HG02885 (cell line): ENCODE results near the gene SLC30A7.
A peak's percentile ranks its signal among the peaks of the same experiment; 100 is the strongest.
"Not testable (repeated sequence)": the region's sequence is repeated elsewhere in the genome, so short reads cannot be mapped to it uniquely, and the experiment has no call there.

Experiments used
- ATAC-seq: cut with Tn5 transposase; IDR thresholded peaks from one replicate; pipeline ENCODE4 v1.9.1; 2021; ENCODE audit warnings: mild to moderate bottlenecking; ENCODE audit not compliant: unreplicated experiment, poor library complexity

SLC30A7 gene, protein sequence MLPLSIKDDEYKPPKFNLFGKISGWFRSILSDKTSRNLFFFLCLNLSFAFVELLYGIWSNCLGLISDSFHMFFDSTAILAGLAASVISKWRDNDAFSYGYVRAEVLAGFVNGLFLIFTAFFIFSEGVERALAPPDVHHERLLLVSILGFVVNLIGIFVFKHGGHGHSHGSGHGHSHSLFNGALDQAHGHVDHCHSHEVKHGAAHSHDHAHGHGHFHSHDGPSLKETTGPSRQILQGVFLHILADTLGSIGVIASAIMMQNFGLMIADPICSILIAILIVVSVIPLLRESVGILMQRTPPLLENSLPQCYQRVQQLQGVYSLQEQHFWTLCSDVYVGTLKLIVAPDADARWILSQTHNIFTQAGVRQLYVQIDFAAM

DNA sequence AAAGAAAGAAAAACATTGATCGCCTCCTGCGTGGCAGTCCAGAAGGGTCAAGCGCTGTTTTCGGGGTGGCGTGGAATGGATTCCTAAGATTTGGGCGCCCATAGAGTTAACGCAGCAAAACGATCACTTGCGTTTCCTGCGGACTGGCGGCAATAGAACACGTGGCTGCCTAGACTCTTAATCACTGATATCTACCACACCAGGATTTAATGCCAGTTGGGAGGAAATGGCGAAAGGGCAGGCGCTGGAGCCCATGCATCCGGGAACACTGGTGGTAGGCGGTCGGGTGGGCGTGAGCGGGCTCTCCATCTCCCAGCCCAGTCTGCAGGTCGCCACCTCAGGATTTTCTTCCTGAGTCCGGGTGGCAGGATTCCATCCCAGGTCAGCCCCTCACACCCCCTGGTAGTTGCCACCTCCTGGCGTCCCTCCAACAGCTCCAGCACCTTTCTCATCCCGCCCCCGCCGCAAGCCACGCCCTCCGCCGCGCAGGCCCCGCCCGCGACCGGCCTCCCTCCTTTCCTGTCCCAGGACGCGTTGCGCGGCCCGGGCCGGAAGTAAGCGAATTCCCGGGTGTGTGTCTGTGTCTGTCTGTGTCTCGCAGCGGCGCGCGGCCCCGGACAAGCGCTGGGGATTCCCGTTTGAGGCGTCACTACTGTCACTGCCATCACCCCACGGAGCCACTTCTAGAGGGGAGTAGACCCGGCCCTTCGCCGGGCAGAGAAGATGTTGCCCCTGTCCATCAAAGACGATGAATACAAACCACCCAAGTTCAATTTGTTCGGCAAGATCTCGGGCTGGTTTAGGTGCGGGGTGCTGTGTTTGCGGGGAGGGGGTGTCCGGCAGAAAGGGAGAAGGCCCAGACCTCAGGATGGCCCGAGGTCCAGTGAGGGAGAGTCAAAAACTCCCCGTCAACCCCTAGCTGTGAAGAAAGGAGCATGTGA lies at the start of gene SLC30A7:
Gene SLC30A7, plus strand, starts transcription at position 551 of the 941 bp plus-strand sequence. Its CDS starts 173 bp downstream, at position 724.
- peak; percentile 80 for ATAC-seq

DNA sequence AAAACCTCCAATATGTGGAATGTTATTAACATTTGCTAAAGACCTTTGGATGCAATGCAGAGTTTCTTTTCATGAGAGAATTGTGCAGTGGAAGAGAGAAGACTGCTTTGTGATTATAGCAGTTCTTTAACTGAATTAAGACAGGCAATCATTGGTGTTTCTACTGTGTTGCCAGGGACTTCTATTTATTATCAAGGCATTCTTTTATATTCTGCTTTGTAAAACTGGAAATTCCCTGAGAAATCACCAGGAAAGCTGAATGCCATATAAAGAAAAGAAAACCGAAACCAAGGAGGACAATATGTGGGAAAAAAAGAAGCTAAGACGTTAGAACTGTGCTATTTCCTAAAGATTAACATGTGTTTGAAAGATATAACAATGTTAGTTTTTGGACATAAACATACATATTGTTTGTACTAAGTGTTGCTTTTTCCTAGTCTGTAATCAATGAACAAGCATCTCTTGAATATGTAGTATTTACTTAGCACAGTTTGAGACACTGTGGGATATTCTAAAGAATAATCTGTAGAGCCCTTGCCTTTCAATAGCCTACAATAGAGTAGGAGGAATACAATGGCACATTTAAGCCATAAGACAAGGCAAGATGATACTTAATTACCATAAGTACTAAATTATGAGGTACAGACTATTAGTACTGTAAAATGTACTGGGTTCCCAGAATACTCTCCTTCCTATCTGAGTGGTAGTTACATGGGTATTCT lies 48.4 kb upstream of the SLC30A7 start:
- ATAC-seq, result no peak

DNA sequence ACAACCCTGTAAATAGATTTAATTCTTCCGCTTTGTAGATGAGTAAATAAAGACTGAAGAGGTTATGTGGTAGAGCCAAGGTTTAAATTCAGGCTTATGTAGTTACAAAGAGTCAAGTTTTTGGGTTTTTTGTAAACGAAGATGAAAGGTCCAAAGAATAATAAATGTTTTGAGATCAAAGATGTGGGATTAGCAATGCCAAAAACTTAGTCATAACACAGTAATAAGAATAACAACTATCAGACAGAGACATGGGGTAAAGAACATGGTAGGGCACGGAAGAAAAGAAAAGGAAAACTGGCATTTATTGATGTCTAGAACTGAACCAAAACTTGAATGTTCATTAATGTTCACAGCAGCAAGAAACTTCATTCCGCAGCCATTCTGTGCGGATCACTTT lies 44.2 kb upstream of the SLC30A7 start:
- ATAC-seq, result no peak

DNA sequence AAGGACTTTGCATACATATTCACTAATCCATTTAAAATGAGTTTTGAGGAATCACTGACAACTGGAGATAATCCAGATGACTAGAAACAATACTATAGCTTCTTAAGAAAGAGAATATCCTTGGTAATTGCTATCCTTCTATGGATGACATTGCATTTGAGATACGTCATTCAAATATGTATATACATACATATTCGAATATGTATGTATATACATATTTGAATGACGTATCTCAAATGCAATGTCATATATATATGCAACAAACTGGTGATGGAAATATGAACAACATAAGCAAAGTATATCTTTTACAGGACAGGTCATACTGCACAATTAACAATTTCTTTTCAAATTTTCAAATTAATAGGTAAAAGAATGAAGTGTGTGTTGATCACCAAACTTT lies 42.9 kb upstream of the SLC30A7 start:
- no peak for ATAC-seq

GRCh38 chr1:100855116-100855515 lies 40.8 kb upstream of the SLC30A7 start:
- ATAC-seq, result not testable (repeated sequence)

DNA sequence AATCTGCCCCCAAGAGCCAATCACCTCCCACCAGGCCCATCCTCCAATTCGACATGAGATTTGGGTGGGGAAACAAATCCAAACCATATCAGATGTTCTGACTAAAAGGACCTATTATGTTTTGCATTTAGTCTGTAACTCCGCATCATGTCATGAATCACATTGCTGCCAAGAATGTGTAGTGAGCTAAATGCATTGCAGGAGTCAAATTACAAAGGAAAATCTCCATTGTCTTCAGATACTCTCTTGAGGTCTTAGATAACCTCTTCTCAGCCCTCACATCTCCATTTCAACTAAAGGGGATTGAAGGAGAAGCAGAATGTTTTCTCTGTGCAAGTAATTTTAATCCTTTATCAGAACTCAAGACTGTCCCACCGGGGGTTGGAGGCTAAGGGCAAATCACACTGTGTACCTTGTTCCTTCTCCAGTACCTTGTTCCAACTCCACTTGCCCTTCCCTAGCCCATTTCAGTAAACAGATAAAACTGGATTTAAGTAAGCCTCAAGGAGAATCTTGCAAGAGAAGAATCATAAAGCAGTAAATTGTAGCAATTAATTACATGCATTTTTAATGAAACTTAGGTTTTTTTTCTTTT lies 35.4 kb upstream of the SLC30A7 start:
- no peak for ATAC-seq

DNA sequence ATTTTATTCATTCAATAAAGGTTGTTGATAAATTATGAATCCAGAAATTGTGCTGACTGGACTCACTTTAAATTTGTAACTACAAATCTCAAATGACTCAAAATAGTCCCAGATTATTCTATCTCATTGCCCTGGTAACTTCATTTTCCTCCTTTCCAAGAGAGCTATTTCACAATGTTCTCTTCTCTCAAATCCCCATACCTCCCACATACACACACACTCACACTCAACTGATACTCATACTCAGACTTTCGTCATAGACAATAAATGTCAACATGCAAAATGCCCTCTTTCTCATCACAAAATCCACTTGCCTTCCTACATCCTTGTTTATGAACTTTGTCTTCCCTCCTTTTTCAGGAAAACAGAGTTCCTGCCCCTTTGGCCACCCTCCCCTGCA lies 34.5 kb upstream of the SLC30A7 start:
- ATAC-seq, result no peak

DNA sequence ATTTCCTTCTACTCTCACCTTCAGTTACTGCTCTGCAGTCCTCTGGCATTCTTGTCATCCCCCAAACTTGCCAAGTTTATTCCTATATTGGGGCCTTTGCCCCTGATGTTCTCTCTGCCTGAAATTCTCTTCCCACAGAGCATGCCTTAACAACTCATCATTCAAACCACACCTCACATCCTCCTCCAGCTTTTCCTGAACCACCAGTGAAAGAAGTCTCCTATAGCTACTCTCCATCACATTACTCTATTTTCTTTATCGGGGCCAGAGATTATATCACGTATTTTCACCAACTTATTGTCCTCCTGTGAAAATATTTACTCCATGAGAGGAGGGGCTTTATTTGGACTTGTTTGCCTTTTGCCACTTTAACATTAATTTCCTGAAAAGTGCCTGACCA lies 33.3 kb upstream of the SLC30A7 start:
- ATAC-seq, result no peak

DNA sequence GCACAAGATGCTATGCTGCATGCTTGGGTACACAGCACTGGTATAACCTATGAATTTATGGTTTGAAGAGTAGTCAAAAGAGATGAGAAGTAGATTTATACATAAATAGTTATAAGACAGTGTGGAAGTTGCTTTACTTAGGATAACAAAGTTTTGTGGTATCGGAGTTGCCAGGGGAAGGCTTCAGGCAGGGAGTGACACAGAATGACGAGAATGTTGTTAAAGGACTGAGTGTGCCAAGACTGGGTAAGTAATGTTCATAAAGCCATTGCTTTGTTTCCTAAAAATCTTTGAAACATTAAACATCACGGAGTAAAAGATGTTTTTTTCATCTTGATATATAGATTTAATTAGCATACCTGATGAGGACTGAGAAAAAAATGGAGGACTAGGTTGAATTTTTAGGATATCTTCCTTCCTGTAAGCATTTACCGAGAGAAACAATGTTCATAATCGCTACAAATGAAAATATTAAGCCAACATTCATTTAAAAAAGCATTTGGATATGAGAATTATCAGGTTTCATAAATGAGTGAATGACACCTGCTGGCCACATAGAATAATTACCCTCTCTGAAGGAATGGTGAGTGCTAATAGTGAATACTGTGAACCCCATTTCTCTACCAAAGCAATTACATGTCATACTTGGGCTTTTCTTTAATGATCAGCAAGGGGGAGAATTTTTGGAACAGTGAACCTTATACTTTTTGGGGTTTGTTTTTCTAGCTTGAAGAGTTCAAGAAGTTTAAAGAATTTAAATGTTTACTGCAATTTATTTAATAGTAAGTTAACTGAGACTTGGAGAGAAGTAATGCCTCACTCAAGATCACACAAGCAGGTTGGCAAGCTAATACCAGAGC lies 29.6 kb upstream of the SLC30A7 start:
- peak; percentile 75 for ATAC-seq

DNA sequence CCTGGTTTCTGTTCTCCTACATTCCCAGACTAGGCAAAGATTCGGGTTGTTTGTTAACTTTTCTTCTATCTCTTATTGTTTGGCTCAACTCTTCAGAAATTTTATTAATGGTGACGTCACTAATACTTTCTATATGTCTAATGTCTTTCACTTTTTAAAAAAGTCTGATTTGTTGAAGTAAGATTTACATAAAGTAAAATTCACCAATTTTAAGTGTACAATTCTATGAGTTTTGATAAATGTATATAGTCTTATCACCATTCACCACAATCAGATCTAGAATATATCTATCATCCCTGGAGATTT lies 29.0 kb upstream of the SLC30A7 start:
- no peak for ATAC-seq

DNA sequence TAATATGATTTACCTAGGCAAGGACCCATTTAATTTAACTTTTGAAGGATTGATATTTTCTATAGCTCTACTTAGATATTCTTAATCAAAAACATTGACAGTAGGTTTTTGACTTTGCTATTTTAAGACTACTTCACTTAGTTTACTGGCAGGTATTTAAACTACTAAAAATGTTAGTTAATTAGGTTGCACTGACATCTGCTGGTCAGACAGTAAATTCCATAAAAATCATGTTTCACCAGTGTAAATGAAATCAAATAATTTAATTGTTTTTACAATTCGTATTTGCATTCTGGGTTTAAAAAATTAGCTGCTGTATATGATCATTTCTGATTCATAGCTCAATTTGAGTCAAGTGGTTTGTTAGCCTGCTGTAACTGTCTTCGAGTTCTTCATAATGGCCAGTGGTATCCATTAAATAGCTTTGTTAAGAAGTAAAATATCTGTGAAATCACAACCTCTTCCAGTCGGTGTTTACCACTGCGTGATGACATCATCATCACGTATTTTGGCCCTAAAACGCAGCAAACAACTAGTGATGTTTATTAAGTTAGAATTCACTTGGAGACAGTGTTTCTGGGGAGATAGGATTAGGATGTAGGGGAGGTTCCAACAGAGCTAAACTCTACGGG lies 27.4 kb upstream of the SLC30A7 start:
- no peak for ATAC-seq

GRCh38 chr1:100869996-100870395 lies 25.9 kb upstream of the SLC30A7 start:
- ATAC-seq, result peak; percentile 62

GRCh38 chr1:100874433-100874832 lies 21.5 kb upstream of the SLC30A7 start:
- ATAC-seq, result no peak

- ATAC-seq, result no peak
Observed at GRCh38 chr1:100875228-100875627, 20.7 kb upstream of the SLC30A7 start.

DNA sequence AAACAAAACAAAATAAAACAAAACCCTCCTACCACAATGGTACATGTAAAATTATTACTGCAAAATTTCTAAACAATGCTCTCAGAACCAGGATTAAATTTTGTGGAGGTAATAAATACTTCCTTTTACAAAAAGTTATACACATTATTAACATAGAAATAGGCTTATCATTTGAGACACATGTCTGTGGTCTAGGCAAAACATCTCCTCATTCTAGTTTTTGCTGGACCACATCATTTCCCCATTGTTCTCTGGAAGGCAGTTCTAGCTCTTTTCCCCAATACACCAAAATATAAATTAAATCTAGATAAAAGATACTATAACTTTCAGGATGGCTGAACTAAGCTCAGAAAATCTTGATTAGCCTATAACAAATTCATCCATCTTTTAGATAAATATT lies 19.6 kb upstream of the SLC30A7 start:
- ATAC-seq, result no peak

- no peak for ATAC-seq
Observed at GRCh38 chr1:100879422-100879821, 16.5 kb upstream of the SLC30A7 start.

- no peak for ATAC-seq
Observed at GRCh38 chr1:100881687-100882086, 14.2 kb upstream of the SLC30A7 start.

DNA sequence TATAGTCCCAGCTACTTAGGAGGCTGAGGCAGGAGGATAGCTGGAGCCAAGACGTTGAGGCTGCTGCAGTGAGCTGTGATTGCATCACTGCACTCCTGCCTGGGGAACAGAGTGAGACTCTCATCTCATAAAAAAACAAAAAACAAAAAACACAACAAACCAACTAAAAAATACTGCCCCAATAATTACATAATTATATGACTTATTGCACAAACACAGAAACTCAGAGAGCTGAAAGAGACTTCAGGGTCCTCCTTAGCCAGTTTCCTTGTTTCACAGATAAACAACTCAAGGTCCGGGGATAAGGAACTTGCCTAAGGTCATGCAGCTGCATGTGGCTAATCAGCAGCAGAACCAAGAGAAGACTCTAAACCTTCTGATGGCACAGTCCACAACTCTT lies 13.2 kb upstream of the SLC30A7 start:
- ATAC-seq, result no peak

DNA sequence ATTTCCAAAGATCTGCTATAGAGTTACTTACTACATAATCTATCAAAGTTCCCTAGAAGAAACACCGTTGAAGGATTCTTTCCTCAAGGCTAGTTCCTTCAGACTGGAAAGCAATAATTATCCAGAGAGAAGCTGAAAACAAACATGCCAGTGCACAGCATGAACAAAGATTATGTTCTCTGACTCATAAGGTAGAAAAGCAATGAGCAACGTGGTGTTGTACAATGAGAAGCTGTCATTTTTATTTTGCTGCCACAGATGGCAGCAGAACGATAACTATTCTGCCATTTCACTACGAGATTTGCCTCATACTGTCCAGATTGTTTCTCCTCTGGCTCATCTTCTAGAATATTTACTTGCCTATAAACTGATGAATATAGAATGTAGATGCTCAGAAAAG lies 11.9 kb upstream of the SLC30A7 start:
- no peak for ATAC-seq
